IMR-90 (cell line): ENCODE results near the gene PES1. TPM values are rescaled to one million over a fixed set of nuclear protein-coding genes. Genes with fewer than 3 reads are reported as not detected.

ENCODE experiments used
- ATAC-seq: fragments of 200-7000 bp; cut with Tn5 transposase; 2 replicates; pipeline ENCODE4 v1.9.1; 2020; ENCODE audit warnings: low read depth, mild to moderate bottlenecking, moderate library complexity
- Bru-seq: library from RNA; stranded (reverse); fragments of 400-500 nt; gene quantifications from one replicate; lab custom pipeline; 2021; lab: Mats Ljungman, UMichigan
- BruChase-seq, 2 experiments: library from RNA; stranded (reverse); fragments of 400-500 nt; gene quantifications; one replicate each; lab custom pipeline; 2021; lab: Mats Ljungman, UMichigan
- BruUV-seq: library from RNA; stranded (reverse); fragments of 400-500 nt; replicated peaks from 2 replicates; lab custom pipeline; 2021; lab: Mats Ljungman, UMichigan
- CTCF ChIA-PET: fragments of 300-600 bp; formaldehyde crosslinking; extraction: SDS; loops from one replicate; lab custom pipeline; 2021; ENCODE audit warnings: antibody characterized with exemption; lab: Yijun Ruan, JAX
- POLR2A ChIA-PET: fragments of 300-600 bp; sonication (Branson Sonifier 250); formaldehyde crosslinking; loops from one replicate; lab custom pipeline; 2022; ENCODE audit warnings: antibody characterized with exemption; ENCODE audit not compliant: unreplicated experiment; lab: Charles Lee
- DNase-seq: peaks from one replicate; pipeline ENCODE4 v3.0.0; 2013
- H2AFZ ChIP-seq: replicated peaks from 2 replicates; pipeline ENCODE3; 2013; ENCODE audit warnings: low read length, mild to moderate bottlenecking; ENCODE audit not compliant: poor library complexity
- H2AK5ac ChIP-seq: 2 replicates; pipeline ENCODE4 v1.6.1; 2013; ENCODE audit warnings: low read depth, low read length, inconsistent platforms
- H2AK9ac ChIP-seq: replicated peaks from 2 replicates; pipeline ENCODE3; 2013; ENCODE audit warnings: mild to moderate bottlenecking, low read depth, low read length, moderate library complexity; ENCODE audit not compliant: poor library complexity
- H2BK120ac ChIP-seq: 2 replicates; pipeline ENCODE4 v1.6.1; 2013; ENCODE audit warnings: low read depth, low read length, inconsistent platforms
- H2BK15ac ChIP-seq: 3 replicates; pipeline ENCODE4 v1.6.1; 2013; ENCODE audit warnings: low read depth, low read length, inconsistent platforms
- H2BK20ac ChIP-seq: 2 replicates; pipeline ENCODE4 v1.6.1; 2013; ENCODE audit warnings: low read depth, mild to moderate bottlenecking, inconsistent platforms, low read length, moderate library complexity
- H2BK5ac ChIP-seq: 2 replicates; pipeline ENCODE4 v1.6.1; 2013; ENCODE audit warnings: mild to moderate bottlenecking, low read depth, low read length, inconsistent platforms; ENCODE audit not compliant: poor library complexity, severe bottlenecking
- H3K14ac ChIP-seq: replicated peaks from 2 replicates; pipeline ENCODE4 v1.6.1; 2013; ENCODE audit warnings: low read depth, low read length, inconsistent platforms
- H3K18ac ChIP-seq: 2 replicates; pipeline ENCODE4 v1.6.1; 2013; ENCODE audit warnings: low read depth, low read length, control low read depth
- H3K23ac ChIP-seq: 2 replicates; pipeline ENCODE4 v1.6.1; 2013; ENCODE audit warnings: low read depth, low read length, inconsistent platforms
- H3K27ac ChIP-seq: 2 replicates; pipeline ENCODE4 v1.5.1; 2013; ENCODE audit warnings: mild to moderate bottlenecking, control low read depth, low read length; ENCODE audit not compliant: insufficient read depth
- H3K27me3 ChIP-seq: 2 replicates; pipeline ENCODE4 v1.6.1; 2013; ENCODE audit warnings: low read length; ENCODE audit not compliant: control insufficient read depth, insufficient read depth
- H3K36me3 ChIP-seq: 2 replicates; pipeline ENCODE4 v1.6.1; 2013; ENCODE audit warnings: low read length, mixed read lengths; ENCODE audit not compliant: control insufficient read depth, insufficient read depth
- H3K4ac ChIP-seq: 2 replicates; pipeline ENCODE4 v1.6.1; 2013; ENCODE audit warnings: low read depth, low read length, inconsistent platforms
- H3K4me1 ChIP-seq: 2 replicates; pipeline ENCODE4 v1.6.1; 2013; ENCODE audit warnings: low read length, mixed read lengths; ENCODE audit not compliant: control insufficient read depth, insufficient read depth
- H3K4me2 ChIP-seq: 2 replicates; pipeline ENCODE4 v1.6.1; 2013; ENCODE audit warnings: low read depth, mild to moderate bottlenecking, control low read depth, low read length, moderate library complexity
- H3K4me3 ChIP-seq: 2 replicates; pipeline ENCODE4 v1.5.1; 2013; ENCODE audit warnings: low read depth, mild to moderate bottlenecking, control low read depth, low read length, moderate library complexity; ENCODE audit not compliant: insufficient read depth
- H3K56ac ChIP-seq: 2 replicates; pipeline ENCODE4 v1.6.1; 2013; ENCODE audit warnings: low read length, inconsistent platforms; ENCODE audit not compliant: insufficient read depth; ENCODE audit errors: extremely low read depth
- H3K79me1 ChIP-seq, 2 experiments: 2 replicates each; pipeline ENCODE4 v1.6.1; 2013; ENCODE audit warnings: low read length in 2 of 2, inconsistent platforms in 1 of 2, low read depth in 1 of 2
- H3K9ac ChIP-seq: 2 replicates; pipeline ENCODE4 v1.6.1; 2013; ENCODE audit warnings: low read depth, low read length, control low read depth
- H3K9me1 ChIP-seq: 2 replicates; pipeline ENCODE4 v1.6.1; 2013; ENCODE audit warnings: low read length, inconsistent platforms; ENCODE audit not compliant: insufficient read depth
- H3K9me3 ChIP-seq: 2 replicates; pipeline ENCODE4 v1.6.1; 2013; ENCODE audit warnings: low read length; ENCODE audit not compliant: control insufficient read depth, insufficient read depth
- H4K20me1 ChIP-seq: 2 replicates; pipeline ENCODE4 v1.6.1; 2013; ENCODE audit warnings: low read length, inconsistent platforms; ENCODE audit not compliant: insufficient read depth
- H4K5ac ChIP-seq: 2 replicates; pipeline ENCODE4 v1.6.1; 2013; ENCODE audit warnings: mild to moderate bottlenecking, low read depth, low read length, control low read depth
- H4K8ac ChIP-seq, 2 experiments: 2 replicates each; pipeline ENCODE4 v1.6.1; 2013; ENCODE audit warnings: low read depth in 2 of 2, low read length in 2 of 2, control low read depth in 1 of 2, inconsistent platforms in 1 of 2
- H4K91ac ChIP-seq: 2 replicates; pipeline ENCODE4 v1.6.1; 2013; ENCODE audit warnings: low read depth, low read length, inconsistent platforms; ENCODE audit not compliant: insufficient read depth
- BHLHE40 ChIP-seq: fragments of 150-350 bp; IDR thresholded peaks from 2 replicates; pipeline ENCODE4 v1.6.1; 2016; ENCODE audit warnings: mild to moderate bottlenecking, low read depth, low read length
- CEBPB ChIP-seq: IDR thresholded peaks from 2 replicates; pipeline ENCODE4 v1.6.1; 2012; ENCODE audit warnings: low read depth, low read length, improper control_type of control experiment
- CHD1 ChIP-seq: IDR thresholded peaks from 2 replicates; pipeline ENCODE4 v1.6.1; 2012; ENCODE audit warnings: low read depth, low read length, improper control_type of control experiment
- FOS ChIP-seq: fragments of 150-350 bp; IDR thresholded peaks from 2 replicates; pipeline ENCODE4 v1.6.1; 2016; ENCODE audit warnings: low read depth, low read length
- MAFK ChIP-seq: IDR thresholded peaks from 2 replicates; pipeline ENCODE4 v1.6.1; 2012; ENCODE audit warnings: low read depth, low read length, improper control_type of control experiment
- MAZ ChIP-seq: IDR thresholded peaks from 2 replicates; pipeline ENCODE4 v1.6.1; 2012; ENCODE audit warnings: low read depth, mild to moderate bottlenecking, low read length, improper control_type of control experiment, moderate library complexity, borderline replicate concordance
- MXI1 ChIP-seq: IDR thresholded peaks from 2 replicates; pipeline ENCODE4 v1.6.1; 2012; ENCODE audit warnings: low read depth, mild to moderate bottlenecking, low read length, moderate library complexity, borderline replicate concordance
- NFE2L2 ChIP-seq: fragments of 150-350 bp; IDR thresholded peaks from 2 replicates; pipeline ENCODE4 v1.6.1; 2016; ENCODE audit warnings: low read depth, mild to moderate bottlenecking, low read length
- POLR2A ChIP-seq: IDR thresholded peaks from 2 replicates; pipeline ENCODE4 v1.6.1; 2012; ENCODE audit warnings: mild to moderate bottlenecking, low read depth, low read length
- RAD21 ChIP-seq: IDR thresholded peaks from 2 replicates; pipeline ENCODE4 v1.6.1; 2012; ENCODE audit warnings: low read length, improper control_type of control experiment
- RCOR1 ChIP-seq: IDR thresholded peaks from 2 replicates; pipeline ENCODE4 v1.6.1; 2012; ENCODE audit warnings: mild to moderate bottlenecking, low read length, improper control_type of control experiment; ENCODE audit not compliant: insufficient replicate concordance
- RFX5 ChIP-seq: IDR thresholded peaks from 2 replicates; pipeline ENCODE4 v1.8.0; 2012; ENCODE audit warnings: low read depth, mild to moderate bottlenecking, low read length, moderate library complexity
- SMC3 ChIP-seq: fragments of 150-350 bp; IDR thresholded peaks from 2 replicates; pipeline ENCODE4 v1.6.1; 2016; ENCODE audit warnings: low read depth, mild to moderate bottlenecking, antibody characterized with exemption, low read length, moderate library complexity
- WGBS, 2 experiments: methylation state at CpG; one replicate each; pipeline versions ENCODE4 v1.1.5 to v1.1.7; 2013; ENCODE audit warnings: missing lambda C conversion rate in 2 of 2; ENCODE audit not compliant: insufficient read length in 1 of 2; ENCODE audit errors: extremely low coverage in 2 of 2; 5-methylcytosine and 5-hydroxymethylcytosine counted together
- dilution Hi-C: fragments of 300-500 bp; cut with HindIII; formaldehyde crosslinking; loops from one replicate; pipeline ENCODE4 v1.14.3; 2018; ENCODE audit warnings: low sequenced_read_pairs; ENCODE audit not compliant: unreplicated experiment
- in situ Hi-C: fragments of 300-500 bp; cut with MboI; formaldehyde crosslinking; loops from 3 replicates; pipeline ENCODE4 v1.14.3; 2019; ENCODE audit warnings: low sequenced_read_pairs, inconsistent platforms, mixed read lengths
- intact Hi-C: fragments of 100-400 bp; cut with micrococcal nuclease; formaldehyde crosslinking; loops from 2 replicates; pipeline ENCODE4 v1.10.0; 2022
- long read RNA-seq: library from polyadenylated mRNA; unstranded; transcript quantifications from one replicate; pipeline ENCODE4 v2.0.0, GENCODE V29; 2021; ENCODE audit not compliant: unreplicated experiment
- polyA plus RNA-seq, 3 experiments: library from polyadenylated mRNA; depleted of rRNA; stranded (reverse); fragments of >200 nt; gene quantifications; 2 replicates each; pipeline ENCODE4 v1.2.3, GENCODE V29; 2012; ENCODE audit warnings: low replicate concordance in 1 of 3
- total RNA-seq: library from RNA; depleted of rRNA; stranded (reverse); fragments of >200 nt; gene quantifications from 2 replicates; pipeline ENCODE4 v1.2.3, GENCODE V29; 2012; rRNA removed
- TF ChIP-seq, protein P1 (sequence below): fragments of 150-350 bp; IDR thresholded peaks from 2 replicates; pipeline ENCODE4 v1.6.1; 2017; ENCODE audit warnings: mild to moderate bottlenecking, antibody characterized with exemption, low read length, low read depth

PES1 gene
- total RNA-seq, result 118 and 142 TPM in 2 replicates
- 113 and 120 TPM in 2 replicates for polyA plus RNA-seq (2012; rRNA removed)
- 91.4 and 114 TPM in 2 replicates for polyA plus RNA-seq (2012; cell fraction: cytosol; rRNA removed)
- 98.2 and 133 TPM in 2 replicates for polyA plus RNA-seq (2012; cell fraction: nucleus; rRNA removed; ENCODE audit: low replicate concordance)
- Bru-seq, nascent RNA, result percentile 59 among the genes with signal in this experiment
- percentile 54 among the genes with signal in this experiment for BruChase-seq, experiment 1, labeled RNA remaining after a 6-hour chase
- percentile 52 among the genes with signal in this experiment for BruChase-seq, experiment 2, labeled RNA remaining after a 2-hour chase
- long read RNA-seq, transcript PES1-202 (15 exons, 2,295 nt), result major isoform, 30 of 59 reads
- long read RNA-seq, partial matches to known transcripts, result 22 of 59 reads
- long read RNA-seq, other reads (novel, unspliced or antisense), result 7 of 59 reads

DNA sequence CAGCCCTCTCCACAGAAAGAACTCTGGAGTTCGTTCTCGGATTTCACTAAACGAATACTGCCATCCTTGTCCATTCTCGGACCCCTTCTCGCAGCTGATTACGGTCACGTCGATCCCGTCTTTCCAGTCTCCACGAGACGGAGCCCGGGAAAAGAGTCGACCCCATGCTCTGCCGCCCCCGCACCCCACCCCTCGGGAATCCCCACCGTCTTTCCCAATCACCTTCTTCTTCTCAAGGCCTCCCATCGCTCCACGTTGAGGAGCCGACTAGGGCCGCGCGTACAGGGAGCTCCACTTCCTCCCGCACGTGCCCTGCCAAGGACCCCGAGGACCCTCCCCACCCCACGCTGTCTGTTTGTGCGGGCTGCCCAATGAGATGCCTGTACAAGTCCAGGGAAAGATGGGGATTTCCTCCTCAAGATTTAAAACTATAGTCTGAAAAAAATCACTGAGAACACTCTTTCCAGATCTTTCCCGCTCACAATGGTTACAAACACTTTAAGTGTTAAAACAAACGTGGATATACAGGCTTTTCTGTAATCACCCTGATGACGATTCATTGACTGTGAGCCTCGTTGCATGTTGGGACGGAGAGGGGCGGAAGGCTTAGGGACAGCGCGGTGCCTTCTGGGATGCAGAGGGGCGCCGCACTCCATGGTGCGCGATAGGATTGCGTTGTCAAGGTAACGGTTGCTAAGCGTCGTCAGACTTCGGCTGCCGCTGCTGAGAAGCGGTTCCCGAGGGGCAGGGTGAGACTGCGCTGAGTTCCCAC lies at the start of gene PES1:
Gene PES1 (minus strand): TSS at position 323 of the 772 bp plus-strand sequence. CDS start 77 bp downstream, at position 246.
- Histone ChIP-seq H3K4ac (peak within 1 kb of the TSS; percentile 67), H3K36me3 (peaks cover 22% of the 10 kb centered on the region), H3K18ac (peak within 1 kb of the TSS; percentile 86), H3K23ac (peak within 1 kb of the TSS; percentile 64), H3K9me1 (0 out of 2 replicates have a peak, but pooled peaks cover 4% of the 10 kb centered on the region), H3K4me3 (peak within 1 kb of the TSS; percentile 96), H4K5ac (peak within 1 kb of the TSS; percentile 81), H4K91ac (peak within 1 kb of the TSS; percentile 65), H2AFZ (peak within 1 kb of the TSS; percentile 73), H3K14ac (peak within 1 kb of the TSS; percentile 71), H3K9ac (peak within 1 kb of the TSS; percentile 90), H2BK120ac (peak within 1 kb of the TSS; percentile 80), H3K27ac (peak within 1 kb of the TSS; percentile 67), H2BK15ac (peak within 1 kb of the TSS; percentile 49; the same call in 1 of the 3 replicates), H2BK5ac (peak within 1 kb of the TSS; percentile 98), H3K4me1 (no peaks in the 10 kb centered on the region), H2BK20ac (peak within 1 kb of the TSS; percentile 35; the same call in 1 of the 2 replicates), H2AK5ac (peak within 1 kb of the TSS; percentile 81), H3K9me3 (no peaks in the 10 kb centered on the region), H3K27me3 (peaks cover 11% of the 10 kb centered on the region), H2AK9ac (peak within 1 kb of the TSS; percentile 87), H3K56ac (peak within 1 kb of the TSS; percentile 92), H4K8ac (peak within 1 kb of the TSS; percentile 86 to 88), H3K79me1 (peaks cover 31 to 38% of the 10 kb centered on the region in 2 experiments), H3K4me2 (peak within 1 kb of the TSS; percentile 99), H4K20me1 (peaks cover 11% of the 10 kb centered on the region; the same call in 1 of the 2 replicates)
- DNase-seq (peak; percentile 99), ATAC-seq (peak; percentile 99)
- dilution Hi-C loops (no loop called here), intact Hi-C loops (no loop called here), in situ Hi-C loops (no loop called here)
- ChIA-PET POLR2A (no interaction called here), CTCF (interaction anchor here (1.1 to 1.4 kb wide), 2 partner anchors 9 to 14 kb away, joined by 3 read pairs; no protein-coding TSS in a partner anchor)
- no TSS peak for BruUV-seq
- WGBS, 2 experiments, result 1% methylated on average over 16 of the region's 49 CpGs; no CpG with 5 or more reads in 1 of the 2 experiments
- peak; percentile 54; the same call in 1 of the 2 replicates for TF ChIP-seq MAZ
- no peak for TF ChIP-seq CEBPB
- TF ChIP-seq BHLHE40, result peak; percentile 99
- TF ChIP-seq POLR2A, result peak; percentile 74
- no peak for TF ChIP-seq SMC3
- TF ChIP-seq NFE2L2, result no peak
- TF ChIP-seq MXI1, result peak; percentile 99
- no peak for TF ChIP-seq MAFK
- TF ChIP-seq RAD21, result no peak
- 0 out of 2 replicates have a peak, but pooled peaks have one; percentile 15 for TF ChIP-seq FOS
- peak; percentile 68 for TF ChIP-seq RFX5
- TF ChIP-seq, protein P1, sequence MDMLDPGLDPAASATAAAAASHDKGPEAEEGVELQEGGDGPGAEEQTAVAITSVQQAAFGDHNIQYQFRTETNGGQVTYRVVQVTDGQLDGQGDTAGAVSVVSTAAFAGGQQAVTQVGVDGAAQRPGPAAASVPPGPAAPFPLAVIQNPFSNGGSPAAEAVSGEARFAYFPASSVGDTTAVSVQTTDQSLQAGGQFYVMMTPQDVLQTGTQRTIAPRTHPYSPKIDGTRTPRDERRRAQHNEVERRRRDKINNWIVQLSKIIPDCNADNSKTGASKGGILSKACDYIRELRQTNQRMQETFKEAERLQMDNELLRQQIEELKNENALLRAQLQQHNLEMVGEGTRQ, result peak; percentile 88
- TF ChIP-seq CHD1, result no peak
- TF ChIP-seq RCOR1, result no peak
